ENCODE data around the gene PRIMPOL. TPM values are rescaled to one million over a fixed set of nuclear protein-coding genes. Genes with fewer than 3 reads are reported as not detected.

PRIMPOL gene
- total and polyA plus RNA-seq, 2 donors (not counting 1 experiment from before 2014, with no cell fraction given): 11.5 to 22.3 TPM

GRCh38 chr4:184674011-184674410 is 24.5 kb downstream of the PRIMPOL start:
- Histone ChIP-seq H4K20me1 (ENCODE audit: control insufficient read depth, extremely low read depth, insufficient read depth, low read length) (no peaks in the 10 kb centered on the region), H3K27me3 (ENCODE audit: control insufficient read depth, insufficient read depth, low read length) (no peaks in the 10 kb centered on the region), H3K4me1 (ENCODE audit: control insufficient read depth, extremely low read depth, insufficient read depth, low read length) (no peaks in the 10 kb centered on the region), H3K9ac (ENCODE audit: insufficient read depth, low read length) (no peak overlapping the region), H3K79me2 (ENCODE audit: control insufficient read depth, insufficient read depth, low read length) (no peaks in the 10 kb centered on the region), H3K36me3 (ENCODE audit: control insufficient read depth, insufficient read depth, low read length) (peaks cover 4% of the 10 kb centered on the region), H3K4me3 (replicated peaks in 1 of 4; ENCODE audit: control extremely low read depth in 1 of 4, insufficient read depth in 1 of 4, low read depth in 3 of 4, low read length in 4 of 4) (no peak overlapping the region), H3K27ac (ENCODE audit: insufficient read depth, low read length) (no peak overlapping the region), H3K4me2 (ENCODE audit: extremely low read depth, insufficient read depth, low read length) (no peak overlapping the region), H3K9me3 (ENCODE audit: control insufficient read depth, insufficient read depth, low read depth, low read length) (no peaks in the 10 kb centered on the region), H2AFZ (ENCODE audit: low read length) (no peak overlapping the region)
- TF ChIP-seq CTCF (conservative IDR thresholded peaks at IDR 0.05 in 1 of 2, IDR thresholded peaks at IDR 0.05 in 1 of 2; ENCODE audit: low read depth in 1 of 2, low read length in 2 of 2): no peak
- peak in 1 of 2 donors; percentile 28 for DNase-seq (ENCODE audit: low read depth in 2 of 2)

GRCh38 chr4:184675018-184675417 is 25.5 kb downstream of the PRIMPOL start:
- no peak for DNase-seq (ENCODE audit: low read depth in 2 of 2)
- Histone ChIP-seq H3K27ac (ENCODE audit: insufficient read depth, low read length) (no peak overlapping the region), H3K4me1 (ENCODE audit: control insufficient read depth, extremely low read depth, insufficient read depth, low read length) (no peaks in the 10 kb centered on the region), H3K36me3 (ENCODE audit: control insufficient read depth, insufficient read depth, low read length) (no peaks in the 10 kb centered on the region), H3K9ac (ENCODE audit: insufficient read depth, low read length) (no peak overlapping the region), H3K9me3 (ENCODE audit: control insufficient read depth, insufficient read depth, low read depth, low read length) (no peaks in the 10 kb centered on the region), H3K27me3 (ENCODE audit: control insufficient read depth, insufficient read depth, low read length) (no peaks in the 10 kb centered on the region), H2AFZ (ENCODE audit: low read length) (no peak overlapping the region), H4K20me1 (ENCODE audit: control insufficient read depth, extremely low read depth, insufficient read depth, low read length) (no peaks in the 10 kb centered on the region), H3K4me2 (ENCODE audit: extremely low read depth, insufficient read depth, low read length) (no peak overlapping the region), H3K4me3 (replicated peaks in 1 of 4; ENCODE audit: control extremely low read depth in 1 of 4, insufficient read depth in 1 of 4, low read depth in 3 of 4, low read length in 4 of 4) (no peak overlapping the region), H3K79me2 (ENCODE audit: control insufficient read depth, insufficient read depth, low read length) (no peaks in the 10 kb centered on the region)
- TF ChIP-seq EZH2 (IDR thresholded peaks at IDR 0.05; ENCODE audit: low read length, missing control alignments) (no peak), CTCF (conservative IDR thresholded peaks at IDR 0.05 in 1 of 2, IDR thresholded peaks at IDR 0.05 in 1 of 2; ENCODE audit: low read depth in 1 of 2, low read length in 2 of 2) (no peak)

- Histone ChIP-seq H2AFZ (ENCODE audit: low read length) (no peak overlapping the region), H3K4me1 (ENCODE audit: control insufficient read depth, extremely low read depth, insufficient read depth, low read length) (no peaks in the 10 kb centered on the region), H3K9me3 (ENCODE audit: control insufficient read depth, insufficient read depth, low read depth, low read length) (no peaks in the 10 kb centered on the region), H4K20me1 (ENCODE audit: control insufficient read depth, extremely low read depth, insufficient read depth, low read length) (no peaks in the 10 kb centered on the region), H3K27ac (ENCODE audit: insufficient read depth, low read length) (no peak overlapping the region), H3K79me2 (ENCODE audit: control insufficient read depth, insufficient read depth, low read length) (no peaks in the 10 kb centered on the region), H3K4me3 (replicated peaks in 1 of 4; ENCODE audit: control extremely low read depth in 1 of 4, insufficient read depth in 1 of 4, low read depth in 3 of 4, low read length in 4 of 4) (no peak overlapping the region), H3K9ac (ENCODE audit: insufficient read depth, low read length) (no peak overlapping the region), H3K27me3 (ENCODE audit: control insufficient read depth, insufficient read depth, low read length) (no peaks in the 10 kb centered on the region), H3K4me2 (ENCODE audit: extremely low read depth, insufficient read depth, low read length) (no peak overlapping the region), H3K36me3 (ENCODE audit: control insufficient read depth, insufficient read depth, low read length) (no peaks in the 10 kb centered on the region)
- TF ChIP-seq CTCF (conservative IDR thresholded peaks at IDR 0.05 in 1 of 2, IDR thresholded peaks at IDR 0.05 in 1 of 2; ENCODE audit: low read depth in 1 of 2, low read length in 2 of 2): no peak
- no peak for TF ChIP-seq EZH2 (IDR thresholded peaks at IDR 0.05; ENCODE audit: low read length, missing control alignments)
- no peak for DNase-seq (ENCODE audit: low read depth in 2 of 2)
Observed at GRCh38 chr4:184675821-184676492, 26.4 kb downstream of the PRIMPOL start.

Measured in fibroblast of lung (primary cell).